KMS-11 (cell line): ENCODE results near the gene FOXD2.

ENCODE experiments used
- H2AFZ ChIP-seq: fragments of 200-600 bp; sonication (generic); 2 replicates; pipeline ENCODE4 v1.6.1; 2016; ENCODE audit warnings: antibody characterized with exemption, mixed run types, low read depth
- H3K27ac ChIP-seq: fragments of 200-600 bp; sonication (generic); 2 replicates; pipeline ENCODE4 v1.6.1; 2016; ENCODE audit warnings: mild to moderate bottlenecking, mixed run types
- H3K27me3 ChIP-seq: fragments of 200-600 bp; sonication (generic); 2 replicates; pipeline ENCODE4 v1.6.1; 2017; ENCODE audit warnings: mild to moderate bottlenecking, low read depth, mixed run types, moderate library complexity; ENCODE audit not compliant: insufficient read depth
- H3K36me3 ChIP-seq: fragments of 200-600 bp; sonication (generic); 2 replicates; pipeline ENCODE4 v1.6.1; 2017; ENCODE audit warnings: mild to moderate bottlenecking, mixed run types; ENCODE audit not compliant: insufficient read depth
- H3K4me1 ChIP-seq: fragments of 200-600 bp; sonication (generic); 2 replicates; pipeline ENCODE4 v1.6.1; 2016; ENCODE audit warnings: mild to moderate bottlenecking, low read depth, mixed run types; ENCODE audit not compliant: poor library complexity, severe bottlenecking
- H3K4me2 ChIP-seq: fragments of 200-600 bp; sonication (generic); 2 replicates; pipeline ENCODE4 v1.7.0; 2016; ENCODE audit warnings: mild to moderate bottlenecking, mixed run types
- H3K4me3 ChIP-seq: fragments of 200-600 bp; sonication (generic); IDR thresholded peaks from 2 replicates; pipeline ENCODE4 v1.6.1; 2017; ENCODE audit warnings: low read depth, low read length, mixed read lengths; ENCODE audit not compliant: insufficient read depth
- H3K79me2 ChIP-seq: fragments of 200-600 bp; sonication (generic); 2 replicates; pipeline ENCODE4 v1.6.1; 2016; ENCODE audit warnings: low read depth, mixed run types; ENCODE audit not compliant: insufficient read depth
- H3K9ac ChIP-seq: fragments of 200-600 bp; sonication (generic); 2 replicates; pipeline ENCODE4 v1.6.1; 2016; ENCODE audit warnings: mild to moderate bottlenecking, mixed run types
- H4K20me1 ChIP-seq: fragments of 200-600 bp; sonication (generic); 2 replicates; pipeline ENCODE4 v1.6.1; 2016; ENCODE audit warnings: mild to moderate bottlenecking, mixed run types; ENCODE audit not compliant: insufficient read depth
- CTCF ChIP-seq: fragments of 200-600 bp; sonication (generic); conservative IDR thresholded peaks from 2 replicates; pipeline ENCODE4 v1.6.1; 2017; ENCODE audit warnings: low read depth, mild to moderate bottlenecking, antibody characterized with exemption, low read length, moderate library complexity, mixed read lengths

Gene FOXD2

GRCh38 chr1:47442202-47442601, 4.4 kb downstream of the FOXD2 start:
- H3K27me3 ChIP-seq: no peaks in the 10 kb centered on the region
- H3K79me2 ChIP-seq: no peaks in the 10 kb centered on the region
- H3K4me1 ChIP-seq: no peaks in the 10 kb centered on the region
- H3K4me2 ChIP-seq: no peak overlapping the region
- no peaks in the 10 kb centered on the region for H4K20me1 ChIP-seq
- H3K4me3 ChIP-seq: no peak overlapping the region
- H3K9ac ChIP-seq: no peak overlapping the region
- TF ChIP-seq CTCF: no peak
- H3K27ac ChIP-seq: no peak overlapping the region
- no peaks in the 10 kb centered on the region for H3K36me3 ChIP-seq
- no peak overlapping the region for H2AFZ ChIP-seq

- Histone ChIP-seq H4K20me1 (no peaks in the 10 kb centered on the region), H3K4me2 (no peak overlapping the region), H3K79me2 (no peaks in the 10 kb centered on the region), H3K27me3 (no peaks in the 10 kb centered on the region), H3K4me3 (no peak overlapping the region), H3K9ac (no peak overlapping the region), H2AFZ (no peak overlapping the region), H3K4me1 (no peaks in the 10 kb centered on the region), H3K36me3 (no peaks in the 10 kb centered on the region), H3K27ac (no peak overlapping the region)
- no peak for TF ChIP-seq CTCF
Observed at GRCh38 chr1:47442842-47443529, 5.1 kb downstream of the FOXD2 start.

- no peaks in the 10 kb centered on the region for H3K79me2 ChIP-seq
- H3K4me2 ChIP-seq: no peak overlapping the region
- no peak overlapping the region for H3K4me3 ChIP-seq
- H2AFZ ChIP-seq: no peak overlapping the region
- no peaks in the 10 kb centered on the region for H3K27me3 ChIP-seq
- no peak for TF ChIP-seq CTCF
- H3K36me3 ChIP-seq: no peaks in the 10 kb centered on the region
- H4K20me1 ChIP-seq: no peaks in the 10 kb centered on the region
- H3K4me1 ChIP-seq: no peaks in the 10 kb centered on the region
- H3K9ac ChIP-seq: no peak overlapping the region
- no peak overlapping the region for H3K27ac ChIP-seq
Observed at GRCh38 chr1:47443530-47444296, 5.9 kb downstream of the FOXD2 start.

DNA sequence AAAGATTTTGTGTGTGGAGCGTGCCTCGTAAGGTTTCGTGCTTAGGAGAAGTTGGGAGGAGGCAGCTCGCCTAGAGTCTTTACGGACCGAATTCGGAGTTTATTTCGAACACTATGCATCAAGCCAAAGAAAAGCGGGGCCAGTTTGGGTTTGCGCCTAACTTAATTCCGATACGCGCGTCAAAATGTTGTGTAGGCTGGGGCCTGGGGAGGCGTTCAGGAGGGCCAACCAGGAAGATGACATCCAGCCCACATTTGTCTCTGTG, 6.4 kb downstream of the FOXD2 start:
- Histone ChIP-seq H3K4me2 (no peak overlapping the region), H3K27ac (no peak overlapping the region), H3K4me1 (no peaks in the 10 kb centered on the region), H3K4me3 (no peak overlapping the region), H2AFZ (no peak overlapping the region), H4K20me1 (no peaks in the 10 kb centered on the region), H3K9ac (no peak overlapping the region), H3K27me3 (no peaks in the 10 kb centered on the region), H3K36me3 (no peaks in the 10 kb centered on the region), H3K79me2 (no peaks in the 10 kb centered on the region)
- no peak for TF ChIP-seq CTCF
